Gastroesophageal sphincter (tissue), 4 donors: ENCODE results near the gene SP2. TPM values are rescaled to one million over a fixed set of nuclear protein-coding genes. Genes with fewer than 3 reads are reported as not detected.

Experiments used
- ATAC-seq: fragments of 150-250 bp; one replicate; pipeline ENCODE4 v1.9.1; 2016; ENCODE audit warnings: mild to moderate bottlenecking, moderate library complexity
- H3K27ac ChIP-seq, 4 donors: fragments of 200-600 bp; sonication (generic) in 3 of 4; 1 replicate in 3 of 4; 2 replicates in 1 of 4; pipeline ENCODE4 v1.5.1; 2016 to 2019
- H3K27me3 ChIP-seq: fragments of 200-600 bp; sonication (generic); one replicate; pipeline ENCODE4 v1.5.1; 2019
- H3K36me3 ChIP-seq, 2 donors: fragments of 200-600 bp; sonication (generic); one replicate each; pipeline ENCODE4 v1.5.1; 2019; ENCODE audit warnings: control low read depth in 1 of 2
- H3K4me1 ChIP-seq, 3 donors: fragments of 200-600 bp; sonication (generic); 1 replicate in 2 of 3; 2 replicates in 1 of 3; pipeline ENCODE4 v1.5.1; 2016 to 2019; ENCODE audit warnings: control low read depth in 2 of 3
- H3K4me3 ChIP-seq, 2 donors: fragments of 200-600 bp; sonication (generic); one replicate each; pipeline ENCODE4 v1.5.1; 2019; ENCODE audit warnings: mild to moderate bottlenecking in 1 of 2, moderate library complexity in 1 of 2
- H3K9me3 ChIP-seq, 3 donors: fragments of 200-600 bp; sonication (generic); one replicate each; pipeline ENCODE4 v1.5.1; 2017 to 2019; ENCODE audit warnings: control low read depth in 2 of 3
- CTCF ChIP-seq, 4 experiments: fragments of 200-600 bp in 2 of 4; fragments of 450-650 bp in 2 of 4; sonication (generic) in 1 of 4; IDR thresholded peaks; one replicate each; pipeline ENCODE4 v1.5.1; 2017 to 2019; ENCODE audit warnings: antibody characterized with exemption in 4 of 4, mild to moderate bottlenecking in 2 of 4, moderate library complexity in 2 of 4
- EP300 ChIP-seq: sonication (generic); formaldehyde crosslinking; IDR thresholded peaks from one replicate; pipeline ENCODE4 v1.6.1; 2017; ENCODE audit warnings: antibody characterized with exemption, mild to moderate bottlenecking
- POLR2A ChIP-seq, 2 donors: fragments of 450-650 bp; IDR thresholded peaks; one replicate each; pipeline ENCODE4 v1.6.1; 2017; ENCODE audit warnings: antibody characterized with exemption in 2 of 2, mild to moderate bottlenecking in 2 of 2, moderate library complexity in 1 of 2
- POLR2AphosphoS5 ChIP-seq: sonication (generic); formaldehyde crosslinking; IDR thresholded peaks from one replicate; pipeline ENCODE4 v1.6.1; 2017; ENCODE audit warnings: antibody characterized with exemption
- WGBS, 2 donors: methylation state at CpG; one replicate each; pipeline ENCODE4 v1.1.5; 2018; ENCODE audit warnings: low coverage in 1 of 2; 5-methylcytosine and 5-hydroxymethylcytosine counted together
- total RNA-seq, 4 donors: library from RNA; depleted of rRNA; stranded (reverse); fragments of >200 nt; gene quantifications; one replicate each; pipeline ENCODE4 v1.1.0, GENCODE V29; 2016

SP2 gene
- total RNA-seq, 4 donors from 2014 or later, result 3.4 to 16.2 (median 10.0) TPM

GRCh38 chr17:47964856-47965255, 68.8 kb downstream of the SP2 start:
- no peak overlapping the region for H3K27ac ChIP-seq
- TF ChIP-seq POLR2A (IDR thresholded peaks at IDR 0.05), result no peak
- TF ChIP-seq EP300, result no peak
- no peak for TF ChIP-seq POLR2AphosphoS5
- TF ChIP-seq CTCF (IDR thresholded peaks at IDR 0.05), result no peak
- H3K27me3 ChIP-seq, result no peaks in the 10 kb centered on the region
- no peak for ATAC-seq
- H3K4me1 ChIP-seq, result peaks cover 0 to 7% (median 0%) of the 10 kb centered on the region in 3 donors
- no peaks in the 10 kb centered on the region for H3K9me3 ChIP-seq
- H3K4me3 ChIP-seq, result no peak overlapping the region
- WGBS, 2 donors, result 90 to 95% methylated on average over 4 of the region's 5 CpGs
- H3K36me3 ChIP-seq, result peaks cover 0 to 4% of the 10 kb centered on the region in 2 donors

GRCh38 chr17:47966079-47966519, 70.1 kb downstream of the SP2 start:
- TF ChIP-seq POLR2A (IDR thresholded peaks at IDR 0.05), result no peak
- TF ChIP-seq CTCF (IDR thresholded peaks at IDR 0.05), result no peak
- TF ChIP-seq EP300, result no peak
- TF ChIP-seq POLR2AphosphoS5, result no peak
- no peak for ATAC-seq
- peak overlapping the region in 1 of 4 donors; percentile 11 for H3K27ac ChIP-seq
- H3K27me3 ChIP-seq, result no peaks in the 10 kb centered on the region
- H3K9me3 ChIP-seq, result no peaks in the 10 kb centered on the region
- no peak overlapping the region for H3K4me3 ChIP-seq
- 40 to 71% methylated on average over 1 of the region's 1 CpG for WGBS, 2 donors
- peaks cover 0 to 4% of the 10 kb centered on the region in 2 donors for H3K36me3 ChIP-seq
- peaks cover 0 to 13% (median 0%) of the 10 kb centered on the region in 3 donors for H3K4me1 ChIP-seq

GRCh38 chr17:47967607-47968252, 71.7 kb downstream of the SP2 start:
- 44% methylated on average over 1 of the region's 5 CpGs; no CpG with 5 or more reads in 1 of the 2 donors for WGBS, 2 donors
- no peak for ATAC-seq
- no peak for TF ChIP-seq POLR2AphosphoS5
- no peak for TF ChIP-seq EP300
- no peak for TF ChIP-seq CTCF (IDR thresholded peaks at IDR 0.05)
- TF ChIP-seq POLR2A (IDR thresholded peaks at IDR 0.05), result no peak
- H3K27ac ChIP-seq, result no peak overlapping the region
- H3K9me3 ChIP-seq, result no peaks in the 10 kb centered on the region
- no peaks in the 10 kb centered on the region for H3K27me3 ChIP-seq
- H3K4me3 ChIP-seq, result no peak overlapping the region
- H3K4me1 ChIP-seq, result peaks cover 0 to 28% (median 9%) of the 10 kb centered on the region in 3 donors
- peaks cover 0 to 4% of the 10 kb centered on the region in 2 donors for H3K36me3 ChIP-seq

- Histone ChIP-seq H3K36me3 (peaks cover 0 to 7% of the 10 kb centered on the region in 2 donors), H3K9me3 (no peaks in the 10 kb centered on the region), H3K27ac (no peak overlapping the region), H3K27me3 (no peaks in the 10 kb centered on the region), H3K4me3 (no peak overlapping the region), H3K4me1 (peaks cover 0 to 28% (median 9%) of the 10 kb centered on the region in 3 donors)
- ATAC-seq, result no peak
- TF ChIP-seq POLR2AphosphoS5, result no peak
- TF ChIP-seq POLR2A (IDR thresholded peaks at IDR 0.05), result no peak
- TF ChIP-seq CTCF (IDR thresholded peaks at IDR 0.05), result no peak
- no peak for TF ChIP-seq EP300
- WGBS, 2 donors, result 82 to 83% methylated on average over 2 to 5 of the region's 5 CpGs
Measured at GRCh38 chr17:47968836-47969235, 72.8 kb downstream of the SP2 start.
